ENCODE results near the gene HSPB7.
A peak's percentile ranks its signal among the peaks of the same experiment; 100 is the strongest.
"Not testable (repeated sequence)": the region's sequence is repeated elsewhere in the genome, so short reads cannot be mapped to it uniquely, and the experiment has no call there.

Gene HSPB7

GRCh38 chr1:16038620-16038912, 20.7 kb upstream of the HSPB7 start:
- TF ChIP-seq, protein P1, sequence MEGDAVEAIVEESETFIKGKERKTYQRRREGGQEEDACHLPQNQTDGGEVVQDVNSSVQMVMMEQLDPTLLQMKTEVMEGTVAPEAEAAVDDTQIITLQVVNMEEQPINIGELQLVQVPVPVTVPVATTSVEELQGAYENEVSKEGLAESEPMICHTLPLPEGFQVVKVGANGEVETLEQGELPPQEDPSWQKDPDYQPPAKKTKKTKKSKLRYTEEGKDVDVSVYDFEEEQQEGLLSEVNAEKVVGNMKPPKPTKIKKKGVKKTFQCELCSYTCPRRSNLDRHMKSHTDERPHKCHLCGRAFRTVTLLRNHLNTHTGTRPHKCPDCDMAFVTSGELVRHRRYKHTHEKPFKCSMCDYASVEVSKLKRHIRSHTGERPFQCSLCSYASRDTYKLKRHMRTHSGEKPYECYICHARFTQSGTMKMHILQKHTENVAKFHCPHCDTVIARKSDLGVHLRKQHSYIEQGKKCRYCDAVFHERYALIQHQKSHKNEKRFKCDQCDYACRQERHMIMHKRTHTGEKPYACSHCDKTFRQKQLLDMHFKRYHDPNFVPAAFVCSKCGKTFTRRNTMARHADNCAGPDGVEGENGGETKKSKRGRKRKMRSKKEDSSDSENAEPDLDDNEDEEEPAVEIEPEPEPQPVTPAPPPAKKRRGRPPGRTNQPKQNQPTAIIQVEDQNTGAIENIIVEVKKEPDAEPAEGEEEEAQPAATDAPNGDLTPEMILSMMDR (IDR thresholded peaks at IDR 0.05; ENCODE audit: control insufficient read depth, extremely low read depth, insufficient read depth), result no peak
- DNase-seq (ENCODE audit: low read depth), result no peak
- H3K4me3 ChIP-seq (ENCODE audit: low read depth, low read length), result no peak overlapping the region

- DNase-seq (ENCODE audit: low read depth); H3K4me3 ChIP-seq (ENCODE audit: low read depth, low read length): not testable (repeated sequence)
Measured at GRCh38 chr1:16036461-16036860, 18.6 kb upstream of the HSPB7 start.

DNA sequence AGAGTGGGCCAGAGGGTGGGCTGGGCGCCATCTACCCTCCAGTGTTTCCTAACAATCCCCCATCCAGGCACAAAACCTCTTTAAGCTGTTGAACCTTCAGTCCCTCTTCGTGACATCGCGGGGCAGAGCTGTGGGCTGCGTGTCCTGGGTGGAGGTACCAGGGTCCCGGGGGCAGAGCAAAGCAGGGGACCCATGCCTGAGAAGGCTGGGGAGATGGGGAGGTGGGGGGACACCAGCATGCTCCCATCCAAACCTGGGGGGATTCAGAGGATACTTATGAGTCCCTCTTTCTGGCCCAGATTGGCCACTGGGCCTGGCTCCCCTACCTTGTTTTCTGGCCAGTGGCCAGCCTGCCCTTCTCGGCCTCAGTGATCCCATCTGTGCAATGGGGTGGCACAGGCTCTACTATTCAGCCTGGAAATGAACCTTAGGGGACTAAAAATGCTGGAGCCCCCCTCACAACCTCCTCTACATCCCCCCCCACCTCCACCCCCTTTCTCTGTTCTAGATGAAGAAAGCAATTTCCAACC, 15.3 kb upstream of the HSPB7 start:
- not testable (repeated sequence) for DNase-seq (ENCODE audit: low read depth); H3K4me3 ChIP-seq (ENCODE audit: low read depth, low read length)

DNA sequence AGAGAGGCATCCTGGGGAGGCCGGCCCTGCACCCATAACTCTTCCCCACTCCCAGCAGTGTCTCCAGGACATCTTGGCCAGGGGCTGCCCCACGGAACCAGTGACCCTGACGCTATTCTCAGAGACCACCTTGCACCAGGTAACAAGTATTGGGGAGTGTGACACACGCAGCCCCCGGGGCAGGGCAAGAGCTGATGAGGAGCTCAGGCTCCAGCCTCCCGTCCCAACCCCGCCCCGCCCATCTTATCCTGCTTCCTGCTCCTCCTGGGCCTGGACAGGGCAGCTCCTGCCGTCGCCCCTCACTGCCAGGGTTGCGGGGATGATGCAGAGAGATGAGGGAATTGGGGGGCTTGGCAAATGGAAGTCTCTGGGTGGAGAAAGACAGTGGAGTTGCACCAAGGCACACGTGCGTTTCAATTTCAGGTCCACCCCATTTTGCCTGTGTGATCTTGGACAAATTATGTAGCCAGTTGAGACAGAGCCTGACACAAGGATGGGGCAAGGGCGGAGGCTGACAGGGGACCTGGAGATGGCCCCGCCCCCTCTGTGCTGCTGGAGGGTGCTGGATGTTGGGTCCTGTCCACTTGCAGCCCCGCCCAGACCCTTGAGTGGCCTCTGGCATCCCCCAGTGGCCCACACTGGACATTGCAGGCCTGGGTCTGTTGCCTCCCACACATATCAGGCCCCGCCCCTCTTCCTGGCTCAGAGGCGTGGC, 14.7 kb upstream of the HSPB7 start:
- TF ChIP-seq, protein P1 (IDR thresholded peaks at IDR 0.05; ENCODE audit: control insufficient read depth, extremely low read depth, insufficient read depth), result peak; percentile 57
- no peak for DNase-seq (ENCODE audit: low read depth)
- H3K4me3 ChIP-seq (ENCODE audit: low read depth, low read length), result no peak overlapping the region

- no peak for DNase-seq (ENCODE audit: low read depth)
- TF ChIP-seq, protein P1 (IDR thresholded peaks at IDR 0.05; ENCODE audit: control insufficient read depth, extremely low read depth, insufficient read depth), result no peak
- no peak overlapping the region for H3K4me3 ChIP-seq (ENCODE audit: low read depth, low read length)
Measured at GRCh38 chr1:16031551-16031950, 13.7 kb upstream of the HSPB7 start.

GRCh38 chr1:16029288-16029687, 11.4 kb upstream of the HSPB7 start:
- H3K4me3 ChIP-seq (ENCODE audit: low read depth, low read length), result no peak overlapping the region
- no peak for DNase-seq (ENCODE audit: low read depth)
- TF ChIP-seq, protein P1 (IDR thresholded peaks at IDR 0.05; ENCODE audit: control insufficient read depth, extremely low read depth, insufficient read depth), result no peak

DNA sequence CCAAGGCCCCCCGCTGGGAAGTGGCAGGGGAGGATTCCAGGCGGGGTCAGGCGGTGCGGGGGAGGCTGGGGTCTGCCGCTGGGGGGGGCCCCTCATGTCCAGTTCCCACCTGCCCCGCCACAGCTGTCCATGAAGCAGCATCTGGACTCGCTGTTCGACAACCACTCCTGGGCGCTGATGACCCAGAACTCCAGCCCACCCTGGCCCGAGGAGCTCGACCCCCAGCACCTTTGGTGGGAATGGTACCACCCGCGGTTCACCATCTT, 11.1 kb upstream of the HSPB7 start:
- not testable (repeated sequence) for H3K4me3 ChIP-seq (ENCODE audit: low read depth, low read length); DNase-seq (ENCODE audit: low read depth)

DNA sequence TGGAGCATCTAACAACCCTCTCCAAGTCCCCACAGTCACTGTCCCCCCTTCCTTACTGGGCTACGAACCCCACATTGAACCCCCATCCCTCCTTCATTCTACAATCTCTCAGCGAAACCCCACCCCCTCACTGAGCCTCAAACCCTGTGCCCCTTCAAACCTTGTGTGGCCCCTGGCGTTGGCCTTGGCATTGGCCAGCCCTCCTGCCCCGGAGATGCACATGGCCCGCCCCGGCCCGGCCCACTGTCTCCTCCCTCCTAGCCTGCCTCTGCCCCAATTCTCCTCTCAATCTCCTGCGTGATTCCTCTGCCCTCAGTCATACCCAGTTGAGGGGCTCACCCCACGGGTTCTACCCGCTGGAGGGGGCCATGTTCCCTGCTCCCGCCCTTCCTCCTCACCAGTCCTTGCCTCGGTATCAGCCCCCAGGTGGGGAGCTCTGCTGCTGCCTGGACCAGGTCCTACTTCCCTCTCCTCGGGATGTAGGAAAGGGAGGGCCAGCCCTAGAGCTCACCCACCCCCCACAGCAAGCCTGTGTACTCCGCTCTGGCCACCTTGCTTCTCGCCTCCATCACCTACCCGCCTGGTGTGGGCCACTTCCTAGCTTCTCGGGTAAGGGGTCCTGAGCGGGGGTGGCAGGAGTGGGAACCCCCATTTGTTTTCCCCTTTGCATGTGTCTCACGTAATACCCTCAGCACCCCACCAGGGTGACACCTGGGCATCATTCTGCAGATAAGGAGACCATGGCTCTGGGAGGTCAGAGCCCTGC, 10.6 kb upstream of the HSPB7 start:
- no peak for DNase-seq (ENCODE audit: low read depth)
- no peak overlapping the region for H3K4me3 ChIP-seq (ENCODE audit: low read depth, low read length)
- TF ChIP-seq, protein P1 (IDR thresholded peaks at IDR 0.05; ENCODE audit: control insufficient read depth, extremely low read depth, insufficient read depth), result no peak
